ENCODE results near the gene MARCHF3.
"Not testable (repeated sequence)": the region's sequence is repeated elsewhere in the genome, so short reads cannot be mapped to it uniquely, and the experiment has no call there.

The MARCHF3 gene

GRCh38 chr5:126953640-126954039 is 76.7 kb downstream of the MARCHF3 start:
- H3K9me3 ChIP-seq (ENCODE audit: control insufficient read depth, insufficient read depth, low read depth, low read length), result no peaks in the 10 kb centered on the region
- no peaks in the 10 kb centered on the region for H3K27me3 ChIP-seq (ENCODE audit: control insufficient read depth, insufficient read depth, low read length)
- no peak overlapping the region for H3K9ac ChIP-seq (ENCODE audit: low read length)
- H3K4me1 ChIP-seq (ENCODE audit: control insufficient read depth, insufficient read depth, low read length), result no peaks in the 10 kb centered on the region
- no peak overlapping the region for H3K27ac ChIP-seq (ENCODE audit: low read depth, low read length)
- no peak overlapping the region for H3K4me3 ChIP-seq (ENCODE audit: low read depth, low read length)
- H3K36me3 ChIP-seq (ENCODE audit: control insufficient read depth, insufficient read depth, low read length), result no peaks in the 10 kb centered on the region

- Histone ChIP-seq H3K4me3 (ENCODE audit: low read depth, low read length) (no peak overlapping the region), H3K27ac (ENCODE audit: low read depth, low read length) (no peak overlapping the region), H3K9me3 (ENCODE audit: control insufficient read depth, insufficient read depth, low read depth, low read length) (no peaks in the 10 kb centered on the region), H3K4me1 (ENCODE audit: control insufficient read depth, insufficient read depth, low read length) (peaks cover 12% of the 10 kb centered on the region), H3K9ac (ENCODE audit: low read length) (no peak overlapping the region), H3K27me3 (ENCODE audit: control insufficient read depth, insufficient read depth, low read length) (no peaks in the 10 kb centered on the region), H3K36me3 (ENCODE audit: control insufficient read depth, insufficient read depth, low read length) (no peaks in the 10 kb centered on the region)
These were observed 80.9 kb downstream of the MARCHF3 start for GRCh38 chr5:126949475-126949874.

GRCh38 chr5:126948453-126948852 is 81.9 kb downstream of the MARCHF3 start:
- no peaks in the 10 kb centered on the region for H3K27me3 ChIP-seq (ENCODE audit: control insufficient read depth, insufficient read depth, low read length)
- H3K9ac ChIP-seq (ENCODE audit: low read length), result no peak overlapping the region
- no peaks in the 10 kb centered on the region for H3K36me3 ChIP-seq (ENCODE audit: control insufficient read depth, insufficient read depth, low read length)
- H3K4me1 ChIP-seq (ENCODE audit: control insufficient read depth, insufficient read depth, low read length), result peaks cover 12% of the 10 kb centered on the region
- no peaks in the 10 kb centered on the region for H3K9me3 ChIP-seq (ENCODE audit: control insufficient read depth, insufficient read depth, low read depth, low read length)
- H3K27ac ChIP-seq (ENCODE audit: low read depth, low read length), result no peak overlapping the region
- no peak overlapping the region for H3K4me3 ChIP-seq (ENCODE audit: low read depth, low read length)

GRCh38 chr5:126948011-126948355 is 82.4 kb downstream of the MARCHF3 start:
- Histone ChIP-seq H3K9ac (ENCODE audit: low read length) (no peak overlapping the region), H3K4me3 (ENCODE audit: low read depth, low read length) (no peak overlapping the region), H3K9me3 (ENCODE audit: control insufficient read depth, insufficient read depth, low read depth, low read length) (no peaks in the 10 kb centered on the region), H3K27ac (ENCODE audit: low read depth, low read length) (no peak overlapping the region), H3K27me3 (ENCODE audit: control insufficient read depth, insufficient read depth, low read length) (no peaks in the 10 kb centered on the region), H3K4me1 (ENCODE audit: control insufficient read depth, insufficient read depth, low read length) (peaks cover 12% of the 10 kb centered on the region), H3K36me3 (ENCODE audit: control insufficient read depth, insufficient read depth, low read length) (no peaks in the 10 kb centered on the region)

- no peak overlapping the region for H3K27ac ChIP-seq (ENCODE audit: low read depth, low read length)
- no peaks in the 10 kb centered on the region for H3K36me3 ChIP-seq (ENCODE audit: control insufficient read depth, insufficient read depth, low read length)
- no peak overlapping the region for H3K9ac ChIP-seq (ENCODE audit: low read length)
- H3K4me3 ChIP-seq (ENCODE audit: low read depth, low read length), result no peak overlapping the region
- H3K9me3 ChIP-seq (ENCODE audit: control insufficient read depth, insufficient read depth, low read depth, low read length), result no peaks in the 10 kb centered on the region
- H3K4me1 ChIP-seq (ENCODE audit: control insufficient read depth, insufficient read depth, low read length), result peaks cover 12% of the 10 kb centered on the region
- no peaks in the 10 kb centered on the region for H3K27me3 ChIP-seq (ENCODE audit: control insufficient read depth, insufficient read depth, low read length)
These were observed 83.0 kb downstream of the MARCHF3 start for GRCh38 chr5:126947146-126948010.

- H3K4me3 ChIP-seq (ENCODE audit: low read depth, low read length); H3K27ac ChIP-seq (ENCODE audit: low read depth, low read length); H3K9ac ChIP-seq (ENCODE audit: low read length); H3K9me3 ChIP-seq (ENCODE audit: control insufficient read depth, insufficient read depth, low read depth, low read length); H3K27me3 ChIP-seq (ENCODE audit: control insufficient read depth, insufficient read depth, low read length); H3K36me3 ChIP-seq (ENCODE audit: control insufficient read depth, insufficient read depth, low read length): not testable (repeated sequence)
- peaks cover 25% of the 10 kb centered on the region for H3K4me1 ChIP-seq (ENCODE audit: control insufficient read depth, insufficient read depth, low read length)
These were observed 87.5 kb downstream of the MARCHF3 start for GRCh38 chr5:126942908-126943307.

- H3K9me3 ChIP-seq (ENCODE audit: control insufficient read depth, insufficient read depth, low read depth, low read length), result no peaks in the 10 kb centered on the region
- H3K27ac ChIP-seq (ENCODE audit: low read depth, low read length), result no peak overlapping the region
- no peak overlapping the region for H3K4me3 ChIP-seq (ENCODE audit: low read depth, low read length)
- H3K36me3 ChIP-seq (ENCODE audit: control insufficient read depth, insufficient read depth, low read length), result no peaks in the 10 kb centered on the region
- H3K4me1 ChIP-seq (ENCODE audit: control insufficient read depth, insufficient read depth, low read length), result peaks cover 13% of the 10 kb centered on the region
- no peaks in the 10 kb centered on the region for H3K27me3 ChIP-seq (ENCODE audit: control insufficient read depth, insufficient read depth, low read length)
- no peak overlapping the region for H3K9ac ChIP-seq (ENCODE audit: low read length)
These were observed 89.0 kb downstream of the MARCHF3 start for GRCh38 chr5:126941403-126941802.

GRCh38 chr5:126939887-126940286 is 90.5 kb downstream of the MARCHF3 start:
- Histone ChIP-seq H3K4me3 (ENCODE audit: low read depth, low read length) (no peak overlapping the region), H3K27ac (ENCODE audit: low read depth, low read length) (no peak overlapping the region), H3K27me3 (ENCODE audit: control insufficient read depth, insufficient read depth, low read length) (no peaks in the 10 kb centered on the region)

GRCh38 chr5:126938466-126938865 is 91.9 kb downstream of the MARCHF3 start:
- no peak overlapping the region for H3K9ac ChIP-seq (ENCODE audit: low read length)
- H3K27me3 ChIP-seq (ENCODE audit: control insufficient read depth, insufficient read depth, low read length), result no peaks in the 10 kb centered on the region

More at GRCh38 chr5:126939887-126940286, 90.5 kb downstream of the MARCHF3 start:
- Histone ChIP-seq H3K9ac (ENCODE audit: low read length) (no peak overlapping the region), H3K4me1 (ENCODE audit: control insufficient read depth, insufficient read depth, low read length) (peaks cover 13% of the 10 kb centered on the region), H3K36me3 (ENCODE audit: control insufficient read depth, insufficient read depth, low read length) (no peaks in the 10 kb centered on the region), H3K9me3 (ENCODE audit: control insufficient read depth, insufficient read depth, low read depth, low read length) (no peaks in the 10 kb centered on the region)

GRCh38 chr5:126937771-126938170 is 92.6 kb downstream of the MARCHF3 start:
- Histone ChIP-seq H3K9me3 (ENCODE audit: control insufficient read depth, insufficient read depth, low read depth, low read length) (no peaks in the 10 kb centered on the region), H3K27ac (ENCODE audit: low read depth, low read length) (no peak overlapping the region), H3K36me3 (ENCODE audit: control insufficient read depth, insufficient read depth, low read length) (no peaks in the 10 kb centered on the region), H3K4me3 (ENCODE audit: low read depth, low read length) (no peak overlapping the region), H3K27me3 (ENCODE audit: control insufficient read depth, insufficient read depth, low read length) (no peaks in the 10 kb centered on the region), H3K4me1 (ENCODE audit: control insufficient read depth, insufficient read depth, low read length) (peaks cover 13% of the 10 kb centered on the region), H3K9ac (ENCODE audit: low read length) (no peak overlapping the region)

More at GRCh38 chr5:126938466-126938865, 91.9 kb downstream of the MARCHF3 start:
- H3K4me3 ChIP-seq (ENCODE audit: low read depth, low read length), result no peak overlapping the region
- H3K36me3 ChIP-seq (ENCODE audit: control insufficient read depth, insufficient read depth, low read length), result no peaks in the 10 kb centered on the region
- no peaks in the 10 kb centered on the region for H3K9me3 ChIP-seq (ENCODE audit: control insufficient read depth, insufficient read depth, low read depth, low read length)
- no peak overlapping the region for H3K27ac ChIP-seq (ENCODE audit: low read depth, low read length)
- peaks cover 13% of the 10 kb centered on the region for H3K4me1 ChIP-seq (ENCODE audit: control insufficient read depth, insufficient read depth, low read length)

GRCh38 chr5:126936775-126937418 is 93.5 kb downstream of the MARCHF3 start:
- Histone ChIP-seq H3K4me3 (ENCODE audit: low read depth, low read length) (no peak overlapping the region), H3K27me3 (ENCODE audit: control insufficient read depth, insufficient read depth, low read length) (no peaks in the 10 kb centered on the region), H3K27ac (ENCODE audit: low read depth, low read length) (no peak overlapping the region), H3K9me3 (ENCODE audit: control insufficient read depth, insufficient read depth, low read depth, low read length) (no peaks in the 10 kb centered on the region), H3K36me3 (ENCODE audit: control insufficient read depth, insufficient read depth, low read length) (no peaks in the 10 kb centered on the region), H3K9ac (ENCODE audit: low read length) (no peak overlapping the region), H3K4me1 (ENCODE audit: control insufficient read depth, insufficient read depth, low read length) (peaks cover 13% of the 10 kb centered on the region)
